Suppressor macrophage (primary cell): ENCODE measurements around the gene CLCF1.

Experiments
- DNase-seq, 4 experiments: peaks; one replicate each; pipeline ENCODE4 v3.0.0-alpha.2; 2020 to 2022

Gene CLCF1

DNA sequence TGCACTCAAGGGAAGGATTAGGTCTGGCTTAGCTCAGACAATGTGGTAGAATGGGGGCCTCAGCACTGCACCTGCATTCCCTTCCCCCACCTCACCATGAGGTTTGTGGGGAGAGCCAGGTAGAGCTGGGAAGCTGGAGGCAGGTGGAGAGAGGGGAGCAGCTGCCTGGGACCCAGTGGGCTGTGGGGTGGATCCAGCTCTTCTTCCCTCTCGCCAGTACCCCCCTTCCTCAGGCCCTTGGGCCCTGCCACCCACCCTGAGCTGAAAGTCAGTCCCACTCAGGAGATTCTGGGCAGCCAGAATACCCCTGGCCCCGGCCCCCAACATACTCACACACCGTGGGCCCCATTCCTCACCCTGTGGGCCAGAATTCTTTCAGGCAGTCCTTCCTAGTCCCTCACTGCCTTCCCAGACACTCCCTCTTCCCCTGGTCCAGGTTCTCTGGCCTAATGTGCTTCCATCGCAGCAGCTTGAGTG is 17.0 kb downstream of the CLCF1 start:
- DNase-seq = no peak

DNA sequence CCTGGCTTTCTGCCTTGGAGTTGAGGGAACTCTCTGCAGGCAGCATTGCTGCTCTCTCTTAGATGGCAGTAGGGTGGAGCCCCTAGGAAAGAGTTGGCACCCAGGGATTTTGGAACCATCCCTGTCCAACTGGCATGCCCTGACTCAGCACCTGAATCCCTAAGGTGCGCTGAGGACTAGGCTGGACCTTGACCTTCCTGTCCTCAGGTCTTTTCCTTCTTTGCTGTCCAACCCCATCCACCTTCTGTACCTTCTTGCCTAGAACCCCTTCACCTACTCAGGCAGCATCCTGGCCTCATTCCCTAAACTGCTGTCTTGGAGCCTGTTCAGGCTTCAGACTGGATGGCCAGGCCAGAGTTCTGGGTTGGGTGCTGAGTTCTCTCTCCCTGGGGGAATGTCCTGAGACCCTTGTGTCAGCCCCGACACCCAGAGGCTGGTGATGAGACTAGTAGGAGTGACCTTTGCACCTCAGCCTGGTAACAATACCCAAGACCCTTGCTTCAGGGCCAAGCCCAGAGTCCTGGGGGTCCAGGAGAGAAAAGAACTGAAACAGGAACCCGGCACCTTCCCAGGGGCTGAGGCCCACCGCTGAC is 17.5 kb downstream of the CLCF1 start:
- DNase-seq = no peak

DNA sequence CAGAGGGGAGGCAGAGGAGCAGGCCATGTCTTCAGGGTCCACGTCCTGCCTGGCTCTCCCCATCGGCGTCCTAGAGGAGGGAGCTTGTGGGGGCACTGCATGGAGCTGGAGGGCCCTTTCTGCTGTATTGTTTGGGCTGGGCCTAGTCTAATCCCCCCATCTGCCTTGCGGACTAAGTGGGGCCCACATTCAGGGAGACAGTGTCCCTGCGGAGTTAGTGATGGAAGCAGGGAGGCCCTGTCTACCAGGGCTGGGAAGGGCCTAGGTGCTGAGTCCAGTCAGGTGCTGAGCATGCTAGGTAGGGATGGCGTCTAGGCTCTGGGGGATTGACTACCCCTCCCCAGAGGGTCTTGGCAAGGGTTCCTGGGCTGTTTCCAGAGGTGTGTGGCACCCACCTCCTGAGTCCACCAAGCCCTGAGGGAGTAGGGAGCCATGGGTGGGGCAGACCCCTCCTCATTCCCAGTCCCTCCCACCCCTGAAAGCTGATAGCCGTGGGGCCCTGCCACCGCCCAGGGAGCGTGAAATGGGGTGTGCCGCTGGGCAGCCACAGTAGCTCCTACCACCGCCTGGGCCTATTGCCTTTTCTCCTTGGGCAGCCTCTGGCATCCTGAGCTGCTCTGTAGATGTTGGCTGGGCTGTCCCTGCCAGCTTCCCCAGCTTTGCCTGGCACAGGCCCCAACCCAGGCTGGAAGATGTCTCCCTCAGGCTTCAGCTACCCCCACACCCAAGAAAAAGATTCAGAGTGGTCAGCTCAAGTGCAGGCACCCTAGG is 18.2 kb downstream of the CLCF1 start:
- DNase-seq = no peak

DNA sequence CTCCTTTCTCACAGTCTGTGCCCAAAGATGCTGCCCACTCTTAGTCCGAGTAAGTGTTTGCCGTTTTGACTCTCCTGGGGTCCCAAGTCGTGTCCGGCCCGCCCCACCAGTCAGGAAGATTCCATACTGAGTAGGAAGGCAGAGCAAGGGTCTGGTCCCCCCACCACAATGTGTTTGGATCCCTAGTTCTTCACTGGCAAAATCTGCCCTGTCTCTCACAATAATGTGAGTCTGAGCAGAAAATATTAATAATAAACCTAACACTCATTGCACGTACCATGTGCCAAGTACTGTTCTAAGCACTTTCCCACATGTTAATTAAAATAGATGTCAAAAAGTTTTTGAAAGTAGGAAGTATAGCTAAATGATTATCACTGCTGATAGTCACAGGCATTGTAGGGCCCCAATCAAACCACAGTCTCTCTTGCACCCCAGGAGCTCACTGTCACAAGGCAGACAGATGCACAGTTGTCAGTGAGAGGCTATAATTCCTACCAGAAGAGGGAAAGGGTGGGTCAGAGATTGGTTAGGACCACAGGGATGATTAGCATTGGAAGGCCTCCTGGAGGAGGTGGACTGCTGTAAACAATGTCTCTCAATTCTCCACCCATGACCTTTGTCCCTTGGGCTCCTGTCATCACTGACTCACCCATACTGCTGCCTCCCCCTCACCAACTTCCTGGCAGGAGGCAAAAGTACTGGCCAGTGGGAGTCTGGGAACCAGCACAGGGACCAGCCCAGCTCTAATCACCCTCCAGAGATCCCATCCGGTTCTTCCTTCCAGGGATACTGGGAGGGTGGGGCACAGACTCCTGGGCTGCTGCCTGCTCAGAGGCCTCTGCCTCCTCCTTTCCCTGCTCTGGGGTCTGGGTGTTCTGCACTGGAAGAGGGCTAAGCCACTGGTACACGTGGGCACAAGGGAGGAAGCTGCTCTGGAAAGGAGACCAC is 19.0 kb downstream of the CLCF1 start:
- peak; percentile 73 to 89 (median 86) for DNase-seq

DNA sequence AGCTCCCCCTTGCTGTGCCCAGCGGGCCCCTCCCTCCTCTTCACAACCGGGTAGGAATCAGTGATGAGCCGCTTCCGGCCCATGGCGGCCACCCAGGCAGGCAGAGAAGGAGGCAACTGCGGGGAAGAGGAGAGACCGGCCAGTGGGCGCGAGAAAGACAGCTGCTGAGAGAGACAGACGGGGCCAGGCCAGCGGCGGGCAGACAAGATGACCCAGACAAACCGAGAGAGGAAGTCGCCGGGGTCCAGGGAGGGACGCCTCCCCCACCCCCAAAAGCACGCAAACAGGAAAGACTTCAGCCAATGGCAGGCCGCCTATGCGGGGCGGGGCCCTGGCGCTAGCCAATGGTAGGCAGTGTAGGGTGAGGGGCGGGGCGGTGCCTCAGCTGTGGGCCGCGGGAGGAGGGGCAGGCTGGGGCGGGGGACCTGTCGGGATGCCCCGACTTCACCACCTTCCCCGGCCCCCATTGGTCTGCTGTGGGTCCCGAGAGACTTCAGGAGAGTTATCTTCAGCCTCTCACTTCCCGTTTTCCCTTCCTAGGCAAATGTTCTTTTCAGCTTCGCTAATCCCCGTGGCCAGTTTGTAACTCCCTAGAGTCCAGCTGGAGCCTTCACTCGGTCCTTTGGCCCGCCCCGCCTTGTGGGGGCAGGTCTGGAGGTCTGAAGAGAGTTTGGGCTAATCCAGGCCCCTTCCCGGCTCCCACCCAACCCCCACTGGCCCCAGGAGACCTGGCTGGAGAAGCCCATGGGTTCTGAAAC is 19.9 kb downstream of the CLCF1 start, which contains the start of gene POLD4:
Gene POLD4, minus strand, starts transcription at position 230 of the 758 bp plus-strand sequence. Its CDS starts 147 bp downstream, at position 83.
- DNase-seq = peak; percentile 97 to 99 (median 98)

DNA sequence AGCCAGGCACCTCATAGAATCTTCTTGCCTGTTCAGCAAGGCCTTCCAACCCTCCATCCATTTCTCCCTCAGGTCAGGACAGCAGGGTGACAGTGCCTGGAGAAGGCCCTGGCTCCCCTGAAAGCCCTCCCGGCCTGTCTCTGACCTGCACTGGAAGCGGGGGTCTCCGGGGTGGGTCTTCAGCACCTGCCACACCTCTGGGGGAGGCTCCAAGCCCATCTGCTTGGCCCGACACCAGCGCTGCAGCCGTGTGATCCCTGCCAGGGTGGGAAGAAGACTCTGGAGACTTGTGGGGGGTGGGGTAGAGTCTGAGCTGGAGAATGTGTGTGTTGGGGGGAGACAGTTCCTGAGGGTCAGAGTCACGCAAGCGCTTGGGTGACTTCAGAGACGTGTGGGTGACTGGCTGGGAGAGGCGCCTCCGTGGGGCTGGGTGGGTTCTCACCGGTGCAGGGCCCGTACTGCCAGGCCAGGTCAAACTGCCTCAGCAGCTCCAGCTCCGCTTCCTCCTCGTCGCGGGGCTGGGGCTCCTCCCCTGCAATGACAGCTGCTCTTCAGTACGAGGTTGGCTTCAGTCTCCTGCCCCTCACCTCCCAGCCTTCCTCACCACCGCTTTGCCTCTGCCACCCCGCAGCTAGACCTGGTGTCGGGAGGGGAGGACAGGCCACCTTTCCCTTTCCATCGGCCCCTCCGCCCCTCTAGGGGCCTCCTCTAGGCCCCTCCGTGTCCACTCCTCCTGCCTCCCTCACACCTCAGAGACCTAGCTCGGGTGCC is 20.7 kb downstream of the CLCF1 start:
- peak; percentile 54 to 82 (median 76) for DNase-seq

DNA sequence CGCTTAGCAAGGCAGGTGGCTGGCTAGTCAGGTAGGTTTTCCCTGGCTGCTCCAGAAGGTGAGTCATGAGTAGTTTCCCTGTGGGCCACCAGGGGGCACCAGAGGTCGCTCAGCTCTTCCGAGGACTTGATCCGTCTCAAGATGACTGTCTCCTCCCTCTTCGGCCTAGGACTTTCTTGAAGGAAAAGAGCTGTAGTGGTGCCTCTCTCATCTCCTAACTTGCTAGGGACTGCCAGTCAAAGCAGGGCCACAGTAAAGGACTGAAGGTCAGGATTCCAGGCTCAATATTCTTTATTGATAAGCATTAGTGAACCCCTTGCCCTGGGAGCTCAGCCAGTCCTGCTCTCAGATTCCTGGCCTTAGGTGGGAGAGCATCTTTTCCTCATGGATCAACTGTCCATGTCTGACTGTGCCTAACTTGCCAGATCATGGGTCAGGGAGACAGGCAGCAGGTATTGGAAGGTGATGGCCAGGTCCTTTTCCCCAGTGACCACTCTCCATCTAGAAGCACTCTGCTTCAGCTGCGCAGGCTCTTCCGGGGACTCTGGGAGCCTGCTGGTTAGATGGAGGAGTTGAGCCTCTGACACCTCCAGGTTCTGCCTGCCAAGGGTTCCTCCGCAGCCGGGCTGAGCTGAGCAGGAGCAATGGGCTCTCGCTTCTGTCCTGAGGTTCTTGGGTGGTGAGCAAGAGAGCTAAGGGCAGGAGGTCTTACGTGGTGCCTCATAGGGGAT is 22.0 kb downstream of the CLCF1 start:
- DNase-seq = peak; percentile 86 to 92 (median 87)

DNA sequence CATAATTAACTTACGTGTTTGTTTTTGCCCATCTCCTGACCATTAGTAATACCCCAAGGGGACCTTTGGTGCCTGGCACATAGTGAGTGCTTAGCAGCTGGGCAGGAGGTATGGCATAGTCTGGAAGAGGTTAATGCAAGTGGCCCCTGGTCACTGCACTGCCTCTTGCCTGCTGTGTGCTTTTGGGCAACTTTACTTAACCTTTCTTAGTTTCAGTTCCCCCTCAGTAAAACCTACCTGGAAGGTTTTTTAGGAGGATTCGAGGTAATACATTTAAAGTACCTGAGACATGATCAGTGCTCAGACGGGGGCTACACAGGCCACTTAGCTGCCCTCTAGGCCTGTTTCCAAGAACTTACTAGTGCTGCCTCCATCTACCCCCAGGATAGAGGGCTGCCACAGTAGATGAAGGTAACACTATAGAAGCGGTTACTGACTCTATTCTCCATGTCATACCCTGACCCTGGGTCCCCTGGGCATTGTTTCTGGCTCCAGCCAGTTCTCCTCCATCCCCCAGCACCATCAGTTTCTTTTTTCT is 23.4 kb downstream of the CLCF1 start:
- DNase-seq = no peak

DNA sequence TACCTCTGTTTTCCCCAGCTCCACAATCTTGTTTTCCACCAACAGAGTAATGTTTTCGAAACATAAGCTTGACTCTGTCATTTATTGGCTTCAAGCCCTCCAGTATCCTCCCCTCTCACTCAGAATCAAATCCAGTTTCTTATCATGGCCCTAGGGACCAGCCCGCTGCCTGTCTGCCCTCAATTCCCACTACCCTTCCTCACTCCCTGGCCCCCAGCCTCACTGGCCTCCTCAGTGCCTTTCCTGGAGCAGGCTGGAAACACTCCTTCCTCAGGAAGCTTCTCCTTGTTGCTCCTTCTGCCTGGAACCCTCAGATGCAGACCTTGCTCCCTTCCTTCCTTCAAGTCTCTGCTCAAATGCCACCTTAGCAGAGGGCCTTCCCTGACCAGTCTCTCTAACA is 23.9 kb downstream of the CLCF1 start:
- DNase-seq = no peak

DNA sequence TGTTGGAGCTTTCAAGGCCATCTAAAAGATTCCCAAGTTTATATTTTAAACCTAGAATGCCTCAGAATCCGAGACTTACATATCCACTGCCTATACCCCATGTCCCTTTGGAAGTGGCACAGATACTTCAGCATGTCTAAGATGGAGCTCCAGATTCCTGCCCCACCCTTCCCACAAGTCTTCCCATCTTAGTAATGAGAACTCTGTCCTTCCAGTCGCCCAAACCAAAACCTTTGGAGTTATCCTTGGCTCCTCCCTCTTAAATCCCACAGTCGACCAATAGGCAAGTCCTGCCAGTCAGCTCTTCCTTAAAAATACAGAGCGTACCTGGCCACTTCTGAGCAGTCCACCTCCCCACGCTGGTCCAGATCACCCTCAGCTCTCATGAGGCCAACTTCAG is 24.4 kb downstream of the CLCF1 start:
- no peak for DNase-seq

DNA sequence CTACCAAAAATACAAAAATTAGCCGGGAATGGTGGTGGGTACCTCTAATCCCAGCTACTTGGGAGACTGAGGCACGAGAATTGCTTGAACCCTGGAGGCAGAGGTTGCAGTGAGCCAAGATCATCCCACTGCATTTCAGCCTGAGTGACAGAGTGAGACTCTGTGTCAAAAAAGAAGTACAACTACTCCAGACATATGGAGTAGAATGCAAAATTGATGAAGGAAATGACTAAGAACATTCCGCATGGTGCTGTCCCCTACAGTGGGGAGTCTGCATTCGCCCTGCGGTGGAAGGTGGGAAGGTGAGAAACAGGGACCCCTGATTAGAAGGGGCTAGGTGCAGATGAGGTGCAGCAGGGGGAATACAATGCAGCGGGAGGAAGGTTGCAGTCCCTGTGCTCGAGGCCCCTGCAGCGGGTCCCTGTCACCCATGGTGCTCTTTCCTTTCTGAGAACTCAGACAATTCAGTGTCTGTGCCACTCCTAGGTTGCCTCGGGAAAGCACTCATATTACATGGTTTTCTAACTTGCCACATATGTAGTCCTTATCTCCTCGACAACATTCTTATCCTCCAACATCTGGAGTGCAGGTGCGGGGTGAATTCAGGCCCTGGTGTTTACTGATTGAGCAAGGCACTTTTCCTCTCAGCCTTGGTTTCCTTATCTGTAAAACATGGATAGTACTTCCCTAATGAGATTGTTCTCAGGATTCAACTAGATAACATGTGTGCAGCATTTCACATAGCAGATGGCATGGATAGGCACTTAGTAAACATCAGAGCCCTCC is 25.2 kb downstream of the CLCF1 start:
- DNase-seq = no peak

DNA sequence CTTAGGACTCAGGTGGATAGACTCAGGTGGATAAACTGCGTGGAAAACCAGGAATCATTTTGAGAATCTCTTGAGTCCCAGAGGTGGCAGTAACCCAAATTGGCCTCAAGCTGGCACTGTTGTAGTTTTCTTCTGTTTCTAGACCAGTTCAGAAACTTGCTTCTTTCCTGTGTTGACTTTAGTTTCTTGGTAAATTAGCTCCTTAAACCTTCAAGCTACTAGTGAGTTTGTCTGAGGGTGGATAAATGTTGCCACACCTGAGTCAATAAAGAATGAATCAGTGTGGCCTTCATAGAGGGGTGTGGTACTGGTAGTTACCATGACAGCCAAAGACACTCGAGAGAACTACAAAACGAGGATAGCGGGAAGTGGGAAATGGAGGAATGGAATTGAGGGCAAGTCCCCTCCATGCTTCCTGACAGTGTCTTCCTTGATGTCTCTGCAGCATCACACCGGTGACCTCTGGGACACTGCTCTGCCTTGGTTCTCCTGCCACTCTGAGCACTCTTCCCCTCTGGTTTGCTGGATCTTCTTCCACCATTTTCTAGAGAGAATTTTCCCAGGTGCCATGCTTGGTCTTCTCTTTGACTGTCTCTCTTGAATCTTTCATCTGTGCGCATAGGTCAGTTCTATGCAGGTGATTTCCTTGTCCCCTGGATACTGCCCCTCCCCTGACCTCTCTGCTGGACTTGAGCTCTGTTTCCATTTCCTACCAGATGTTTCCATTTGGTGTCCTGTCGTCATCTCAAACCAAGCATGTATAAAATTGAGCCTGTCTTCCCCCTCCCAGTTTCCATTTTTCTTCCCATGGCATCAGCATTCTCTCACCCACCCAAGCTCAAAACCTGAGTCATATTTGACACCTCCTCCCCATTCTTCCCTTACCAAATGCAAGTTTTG is 27.2 kb downstream of the CLCF1 start:
- DNase-seq = peak; percentile 27 to 65 (median 55)

DNA sequence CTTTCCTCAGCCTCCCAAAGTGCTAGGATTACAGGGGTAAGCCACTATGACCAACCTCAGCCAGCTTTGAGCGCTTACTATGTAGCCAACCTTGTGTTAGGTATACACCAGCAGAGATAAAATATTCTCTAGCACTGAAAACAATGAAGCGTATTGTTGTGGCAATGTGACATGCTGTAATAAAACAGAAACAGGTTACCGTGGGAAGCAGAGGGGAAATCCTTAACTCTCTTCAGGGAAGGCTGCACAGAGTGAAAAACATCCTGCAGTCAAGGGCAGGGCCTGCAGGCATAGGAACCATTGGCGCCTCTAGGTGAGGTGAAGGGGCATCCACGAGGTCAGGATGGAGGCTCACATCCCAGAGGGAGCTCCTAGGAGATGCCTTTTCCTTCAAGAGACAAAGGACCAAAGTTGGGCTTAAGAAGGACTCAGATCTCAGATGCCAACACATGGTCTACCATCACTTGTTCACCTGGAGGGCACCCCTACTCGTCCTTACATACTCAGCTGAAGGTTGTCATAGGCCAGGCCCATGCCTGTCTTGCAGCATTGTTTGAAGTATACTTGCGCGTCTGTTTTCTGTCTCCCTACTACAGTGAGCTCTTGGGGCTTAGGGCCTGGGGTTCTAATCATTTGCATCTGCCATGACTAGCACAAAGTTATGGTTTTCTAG is 28.0 kb downstream of the CLCF1 start:
- DNase-seq = no peak

DNA sequence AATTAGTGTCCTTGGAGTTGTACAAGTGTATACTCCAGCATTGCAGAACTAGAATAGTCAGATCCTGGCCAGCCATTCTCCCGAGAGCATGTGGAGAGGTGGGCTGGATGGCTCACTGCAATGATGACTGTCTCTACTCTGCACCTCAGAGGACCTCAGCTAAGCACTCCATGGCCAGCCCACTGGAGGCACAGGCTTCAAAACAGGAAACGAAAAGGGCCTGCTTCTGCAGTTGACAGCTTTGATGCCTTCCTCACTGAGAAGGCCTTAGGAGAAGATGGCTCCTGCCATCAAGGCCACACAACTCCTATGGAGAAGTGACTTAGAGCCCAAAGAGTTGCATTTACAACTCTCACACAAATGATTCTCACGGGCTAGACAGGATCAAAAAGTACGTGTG is 29.1 kb downstream of the CLCF1 start:
- DNase-seq = peak; percentile 33 to 68 (median 53)

DNA sequence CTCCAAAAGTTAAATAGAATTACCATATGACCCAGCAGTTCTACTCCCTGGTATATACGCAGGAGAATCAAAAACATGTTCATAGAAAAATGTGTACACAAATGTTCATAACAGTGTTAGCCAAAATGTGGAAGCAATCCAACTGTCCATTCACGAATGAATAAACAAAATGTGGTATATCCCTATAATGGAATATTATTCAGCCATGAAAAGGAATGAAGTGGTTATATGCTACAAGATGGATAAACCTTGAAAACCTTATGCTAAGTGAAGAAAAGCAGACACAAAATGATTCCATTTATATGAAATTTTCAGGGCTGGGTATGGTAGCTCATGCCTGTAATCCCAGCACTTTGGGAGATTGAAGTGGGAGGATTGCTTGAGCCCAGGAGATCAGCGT is 36.1 kb downstream of the CLCF1 start:
- no peak for DNase-seq

DNA sequence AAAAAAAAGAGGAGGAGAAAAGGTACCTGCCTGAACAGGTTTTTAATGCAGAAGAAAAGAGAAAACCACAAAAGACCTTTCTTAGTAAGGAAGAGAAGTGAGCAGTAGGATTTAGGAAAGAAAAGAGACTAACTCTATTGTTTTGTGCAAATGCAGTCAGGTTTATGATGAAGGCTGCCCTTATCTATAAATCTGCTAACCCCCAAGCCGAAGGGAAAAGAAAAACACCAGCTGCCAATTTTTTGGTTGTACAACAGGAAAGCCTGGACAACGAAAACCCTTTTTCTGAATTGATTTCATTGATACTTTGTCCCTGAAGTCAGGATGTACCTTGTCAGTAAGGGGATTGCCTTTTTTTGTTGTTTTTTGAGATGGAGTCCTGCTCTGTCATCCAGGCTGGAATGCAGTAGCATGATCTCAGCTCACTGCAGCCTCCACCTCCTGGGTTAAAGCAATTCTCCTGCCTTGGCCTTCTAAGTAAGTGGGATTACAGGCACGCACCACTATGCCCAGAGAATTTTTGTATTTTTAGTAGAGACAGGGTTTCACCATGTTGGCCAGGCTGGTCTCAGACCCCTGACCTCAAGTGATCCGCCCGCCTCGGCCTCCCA is 41.2 kb downstream of the CLCF1 start:
- no peak for DNase-seq

DNA sequence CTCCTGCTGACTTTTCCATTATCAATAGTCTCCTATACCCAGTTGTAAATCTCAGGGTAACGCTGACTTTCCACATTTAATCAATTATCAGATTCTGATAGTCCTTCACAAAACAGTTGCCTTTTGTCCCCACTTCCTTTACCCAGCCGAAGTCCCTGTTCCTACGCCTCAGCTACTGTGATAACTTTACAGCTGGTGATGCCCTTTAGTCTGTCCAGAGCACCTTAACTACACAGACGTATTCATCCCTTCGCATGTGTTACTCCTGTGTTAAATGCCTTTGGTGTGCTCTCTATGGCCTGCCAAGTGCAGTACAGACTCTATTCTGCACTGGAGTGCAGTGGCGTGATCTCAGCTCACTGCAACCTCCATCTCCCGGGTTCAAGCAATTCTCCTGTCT is 49.9 kb downstream of the CLCF1 start:
- DNase-seq = no peak
